ENCODE data around the gene BRIP1.

Gene BRIP1

GRCh38 chr17:61662186-61662585 lies 201.1 kb downstream of the BRIP1 start:
- no peak for TF ChIP-seq CTCF (IDR thresholded peaks at IDR 0.05; ENCODE audit: insufficient read depth, low read depth, low read length, missing control alignments)
- DNase-seq (ENCODE audit: low read depth), result no peak
- H3K4me3 ChIP-seq (ENCODE audit: low read length), result no peak overlapping the region

- no peak for DNase-seq (ENCODE audit: low read depth)
Measured at GRCh38 chr17:61660746-61661485, 202.4 kb downstream of the BRIP1 start.

GRCh38 chr17:61659437-61659836 lies 203.9 kb downstream of the BRIP1 start:
- no peak overlapping the region for H3K4me3 ChIP-seq (ENCODE audit: low read length)
- no peak for TF ChIP-seq CTCF (IDR thresholded peaks at IDR 0.05; ENCODE audit: insufficient read depth, low read depth, low read length, missing control alignments)
- DNase-seq (ENCODE audit: low read depth), result no peak

More at GRCh38 chr17:61660746-61661485, 202.4 kb downstream of the BRIP1 start:
- no peak overlapping the region for H3K4me3 ChIP-seq (ENCODE audit: low read length)
- TF ChIP-seq CTCF (IDR thresholded peaks at IDR 0.05; ENCODE audit: insufficient read depth, low read depth, low read length, missing control alignments), result no peak

- TF ChIP-seq CTCF (IDR thresholded peaks at IDR 0.05; ENCODE audit: insufficient read depth, low read depth, low read length, missing control alignments), result no peak
- H3K4me3 ChIP-seq (ENCODE audit: low read length), result no peak overlapping the region
- DNase-seq (ENCODE audit: low read depth), result no peak
Measured at GRCh38 chr17:61658183-61658582, 205.1 kb downstream of the BRIP1 start.

GRCh38 chr17:61657338-61657737 lies 206.0 kb downstream of the BRIP1 start:
- TF ChIP-seq CTCF (IDR thresholded peaks at IDR 0.05; ENCODE audit: insufficient read depth, low read depth, low read length, missing control alignments), result no peak
- no peak for DNase-seq (ENCODE audit: low read depth)

GRCh38 chr17:61656721-61657217 lies 206.6 kb downstream of the BRIP1 start:
- no peak for DNase-seq (ENCODE audit: low read depth)
- H3K4me3 ChIP-seq (ENCODE audit: low read length), result no peak overlapping the region
- no peak for TF ChIP-seq CTCF (IDR thresholded peaks at IDR 0.05; ENCODE audit: insufficient read depth, low read depth, low read length, missing control alignments)

More at GRCh38 chr17:61657338-61657737, 206.0 kb downstream of the BRIP1 start:
- H3K4me3 ChIP-seq (ENCODE audit: low read length), result no peak overlapping the region

GRCh38 chr17:61650749-61651148 lies 212.6 kb downstream of the BRIP1 start:
- no peak overlapping the region for H3K4me3 ChIP-seq (ENCODE audit: low read length)
- no peak for TF ChIP-seq CTCF (IDR thresholded peaks at IDR 0.05; ENCODE audit: insufficient read depth, low read depth, low read length, missing control alignments)
- no peak for DNase-seq (ENCODE audit: low read depth)

All from epithelial cell of esophagus (primary cell).